ENCODE results near the gene THOC2.
"Not testable (repeated sequence)": the region's sequence is repeated elsewhere in the genome, so short reads cannot be mapped to it uniquely, and the experiment has no call there.

DNA sequence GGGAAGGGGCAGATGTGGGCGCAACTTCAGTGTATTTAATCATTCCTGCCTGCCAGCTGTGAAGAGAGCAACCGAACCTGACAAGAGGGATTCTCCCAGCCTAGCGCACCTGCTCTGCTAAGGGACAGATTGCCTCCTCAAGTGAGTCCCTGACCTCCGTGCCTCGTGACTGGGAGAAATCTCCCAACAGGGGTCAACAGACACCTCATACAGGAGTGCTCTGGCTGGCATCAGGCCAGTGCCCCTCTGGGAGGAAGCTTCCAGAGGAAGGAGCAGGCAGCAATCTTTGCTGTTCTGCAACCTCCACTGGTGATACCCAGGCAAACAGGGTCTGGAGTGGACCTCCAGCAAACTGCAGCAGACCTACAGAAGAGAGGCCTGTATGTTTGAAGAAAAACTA, 158.8 kb downstream of the THOC2 start:
- TF ChIP-seq, protein P1, sequence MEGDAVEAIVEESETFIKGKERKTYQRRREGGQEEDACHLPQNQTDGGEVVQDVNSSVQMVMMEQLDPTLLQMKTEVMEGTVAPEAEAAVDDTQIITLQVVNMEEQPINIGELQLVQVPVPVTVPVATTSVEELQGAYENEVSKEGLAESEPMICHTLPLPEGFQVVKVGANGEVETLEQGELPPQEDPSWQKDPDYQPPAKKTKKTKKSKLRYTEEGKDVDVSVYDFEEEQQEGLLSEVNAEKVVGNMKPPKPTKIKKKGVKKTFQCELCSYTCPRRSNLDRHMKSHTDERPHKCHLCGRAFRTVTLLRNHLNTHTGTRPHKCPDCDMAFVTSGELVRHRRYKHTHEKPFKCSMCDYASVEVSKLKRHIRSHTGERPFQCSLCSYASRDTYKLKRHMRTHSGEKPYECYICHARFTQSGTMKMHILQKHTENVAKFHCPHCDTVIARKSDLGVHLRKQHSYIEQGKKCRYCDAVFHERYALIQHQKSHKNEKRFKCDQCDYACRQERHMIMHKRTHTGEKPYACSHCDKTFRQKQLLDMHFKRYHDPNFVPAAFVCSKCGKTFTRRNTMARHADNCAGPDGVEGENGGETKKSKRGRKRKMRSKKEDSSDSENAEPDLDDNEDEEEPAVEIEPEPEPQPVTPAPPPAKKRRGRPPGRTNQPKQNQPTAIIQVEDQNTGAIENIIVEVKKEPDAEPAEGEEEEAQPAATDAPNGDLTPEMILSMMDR (IDR thresholded peaks at IDR 0.05; ENCODE audit: low read depth, low read length), result not testable (repeated sequence)
- TF ChIP-seq EZH2phosphoT487 (IDR thresholded peaks at IDR 0.05; ENCODE audit: low read depth), result not testable (repeated sequence)
